ENCODE data around the gene SLC6A17.

SLC6A17 gene

GRCh38 chr1:110135666-110136065 is 14.6 kb upstream of the SLC6A17 start:
- DNase-seq, result no peak

DNA sequence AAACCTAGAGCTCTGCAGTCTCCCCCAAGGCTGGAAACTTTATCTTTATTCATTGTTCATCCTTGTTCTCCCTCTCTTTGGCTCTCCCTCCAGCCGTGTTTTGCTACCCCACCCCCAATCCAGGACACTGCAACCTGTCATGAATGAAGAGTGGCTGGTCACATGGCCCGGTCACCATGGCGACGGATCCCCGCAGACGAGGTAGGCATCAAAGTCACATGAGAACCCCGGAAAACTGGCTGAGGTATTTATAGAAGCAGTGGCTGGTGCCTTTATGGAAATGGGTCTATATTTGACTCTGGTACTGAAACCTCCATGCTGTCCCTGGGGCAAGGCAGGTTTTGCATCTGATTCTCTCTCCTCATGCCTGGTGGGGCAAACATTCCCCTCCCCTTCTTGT is 13.4 kb upstream of the SLC6A17 start:
- DNase-seq, result peak; percentile 95 to 97

- no peak for DNase-seq
Observed at GRCh38 chr1:110138956-110139355, 11.3 kb upstream of the SLC6A17 start.

GRCh38 chr1:110144366-110144765 is 5.9 kb upstream of the SLC6A17 start:
- no peak for DNase-seq

- no peak for DNase-seq
Observed at GRCh38 chr1:110148961-110149360, 1.3 kb upstream of the SLC6A17 start.

- DNase-seq, result no peak
Observed at GRCh38 chr1:110151175-110151669, 928 bp downstream of the SLC6A17 start.

GRCh38 chr1:110152133-110152785 is 2.0 kb downstream of the SLC6A17 start:
- no peak for DNase-seq

DNA sequence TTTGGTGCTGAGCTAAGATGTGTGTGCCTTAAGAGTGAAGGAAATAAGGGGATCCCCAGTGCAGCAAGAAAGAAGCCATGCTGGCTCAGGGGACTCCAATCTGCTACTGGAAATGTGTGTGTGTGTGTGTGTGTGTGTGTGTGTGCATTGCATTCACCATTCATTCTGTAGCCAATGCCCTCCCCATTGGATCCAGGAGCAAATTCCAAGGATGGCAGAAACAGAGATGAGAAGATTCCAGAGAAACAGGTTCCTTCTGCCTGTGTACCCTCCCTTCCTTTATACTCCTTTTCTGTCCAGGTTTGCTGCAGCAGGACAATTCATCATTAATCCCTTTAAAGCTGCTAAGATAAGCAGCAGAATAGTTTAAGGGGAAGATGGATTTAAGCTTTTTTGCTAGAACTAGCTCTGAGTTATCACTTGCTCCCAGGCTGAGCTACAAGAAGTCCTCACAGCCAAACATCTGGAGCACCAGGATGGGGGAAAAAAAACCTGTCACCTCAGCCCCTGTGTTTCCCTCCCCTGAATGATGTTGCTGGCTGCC is 3.2 kb downstream of the SLC6A17 start:
- no peak for DNase-seq

- DNase-seq, result no peak
Observed at GRCh38 chr1:110155878-110156522, 5.7 kb downstream of the SLC6A17 start.

GRCh38 chr1:110158261-110158660 is 8.0 kb downstream of the SLC6A17 start:
- no peak for DNase-seq

DNA sequence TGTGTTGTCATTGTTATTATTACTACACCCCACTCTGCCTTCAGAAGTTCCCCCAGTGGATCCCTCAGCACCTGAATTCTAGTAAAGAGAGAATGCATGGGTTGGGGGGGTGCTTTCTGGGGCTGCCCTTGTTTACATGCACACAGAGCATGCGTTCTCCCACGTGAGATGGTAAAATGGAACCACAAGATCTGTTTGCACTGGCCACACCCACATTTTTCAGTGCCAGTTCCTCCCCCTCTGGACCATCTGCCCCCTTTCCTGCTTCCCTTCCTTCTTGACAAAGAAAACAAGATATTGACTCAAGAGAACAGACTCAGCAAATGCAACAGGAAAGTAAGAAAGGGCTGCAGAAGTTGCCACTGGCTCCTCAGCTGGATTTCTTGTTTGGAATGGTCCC is 8.9 kb downstream of the SLC6A17 start:
- no peak for DNase-seq

DNA sequence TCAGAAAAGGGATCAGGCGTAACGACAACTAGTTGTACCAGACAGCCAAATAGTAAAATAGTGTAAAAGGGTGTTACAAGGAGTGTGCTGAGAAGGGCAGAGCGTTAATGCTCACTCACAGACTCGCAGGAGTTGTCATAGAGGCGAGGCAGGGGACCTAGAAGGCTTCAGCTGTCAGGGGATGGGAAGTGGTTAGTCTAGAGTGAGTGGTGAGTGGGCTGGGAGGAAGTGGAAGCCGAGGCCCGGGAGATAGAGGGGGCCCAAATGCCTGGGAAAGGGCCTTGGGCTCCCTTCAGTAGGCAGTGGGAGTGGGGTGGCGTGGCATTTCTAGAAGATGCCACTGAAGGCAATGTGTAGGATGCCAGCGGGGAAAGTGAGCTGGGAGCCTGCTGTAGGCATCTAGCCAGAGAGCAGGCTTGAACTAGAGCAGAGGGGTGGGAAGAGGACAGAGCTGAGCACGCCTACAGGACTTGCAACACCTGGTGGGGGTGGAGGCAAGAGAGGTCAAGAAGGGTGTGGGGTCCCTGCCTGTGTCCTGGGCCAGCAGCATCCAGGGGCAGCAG is 10.3 kb downstream of the SLC6A17 start:
- no peak for DNase-seq

DNA sequence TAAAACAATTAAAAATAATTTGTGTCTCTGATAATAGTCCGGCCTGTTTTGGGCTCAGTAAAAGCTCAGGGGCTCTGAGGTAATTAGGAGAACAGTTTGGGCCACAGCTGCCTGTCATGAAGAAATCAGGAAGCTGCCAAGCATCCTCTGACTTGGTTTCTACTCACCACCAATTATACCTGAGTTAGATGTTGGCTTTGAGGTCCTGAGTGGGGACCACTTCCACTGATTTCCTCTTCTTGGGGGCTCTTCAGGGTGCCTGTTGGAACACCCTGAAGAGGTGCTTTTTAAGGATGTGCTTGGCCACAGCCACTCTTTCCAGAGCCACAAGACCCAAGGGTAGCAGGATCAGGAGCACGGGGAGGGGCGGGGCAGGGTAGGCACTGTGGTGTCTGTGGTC is 10.9 kb downstream of the SLC6A17 start:
- no peak for DNase-seq

GRCh38 chr1:110161849-110162248 is 11.6 kb downstream of the SLC6A17 start:
- DNase-seq, result peak in 1 of 2 experiments; percentile 73

GRCh38 chr1:110163591-110163990 is 13.3 kb downstream of the SLC6A17 start:
- no peak for DNase-seq

DNA sequence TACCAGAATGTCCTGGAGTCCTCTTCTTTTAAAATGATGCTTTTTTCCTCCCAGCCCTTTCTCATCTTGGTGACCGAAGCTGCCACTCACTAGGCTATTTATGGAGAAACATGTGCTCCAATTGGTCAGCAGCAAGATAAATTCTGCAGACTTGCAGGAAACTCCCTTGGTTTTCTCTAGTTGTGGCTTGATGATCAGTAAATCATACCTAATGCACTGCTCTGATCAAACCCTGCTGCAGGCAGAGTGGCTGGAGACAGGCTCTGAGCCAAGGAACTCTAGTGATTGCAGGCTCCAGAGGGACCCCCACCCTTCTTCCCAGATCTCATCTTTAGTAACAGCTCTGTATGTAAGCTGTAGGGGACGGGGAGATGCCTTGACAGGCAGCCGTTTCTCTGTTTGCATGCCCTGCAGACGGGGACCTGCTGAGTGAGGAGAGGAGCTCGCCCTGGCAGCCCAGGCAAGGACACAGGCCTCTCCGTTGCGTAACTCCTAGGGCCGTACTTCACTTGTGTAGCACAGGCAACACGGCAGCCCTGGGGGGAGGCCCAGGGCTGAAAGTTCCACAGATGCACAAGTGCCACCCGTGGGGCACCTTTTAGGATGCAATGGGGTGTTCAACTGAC is 14.5 kb downstream of the SLC6A17 start:
- no peak for DNase-seq

- DNase-seq, result no peak
Observed at GRCh38 chr1:110165761-110166231, 15.5 kb downstream of the SLC6A17 start.

GRCh38 chr1:110166861-110167260 is 16.6 kb downstream of the SLC6A17 start:
- no peak for DNase-seq

GRCh38 chr1:110170766-110171733 is 20.8 kb downstream of the SLC6A17 start:
- no peak for DNase-seq

- no peak for DNase-seq
Observed at GRCh38 chr1:110172001-110172400, 21.7 kb downstream of the SLC6A17 start.

GRCh38 chr1:110173466-110174105 is 23.3 kb downstream of the SLC6A17 start:
- DNase-seq, result no peak

DNA sequence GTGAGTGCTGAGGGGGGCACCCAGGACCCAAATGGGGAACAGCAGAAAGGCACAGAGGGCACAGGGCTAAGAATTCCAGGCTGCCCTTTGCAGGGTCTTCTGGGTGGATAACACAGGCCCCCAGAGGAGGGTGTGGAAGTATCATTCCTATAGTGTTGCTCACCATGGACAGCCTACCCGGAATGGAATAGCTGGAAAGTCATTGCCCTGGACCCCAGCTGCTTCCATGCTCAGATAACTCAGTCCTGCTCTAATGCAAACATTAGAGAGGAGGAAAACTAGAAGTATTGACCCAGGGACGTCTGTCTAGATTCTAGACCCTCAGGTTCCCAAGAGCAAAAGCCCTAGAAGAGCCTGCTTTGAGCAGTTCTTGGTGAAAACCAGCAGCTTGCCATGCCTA is 24.7 kb downstream of the SLC6A17 start:
- no peak for DNase-seq
